GM20431 (cell line): ENCODE data around the gene APOL6.

Source experiments
- in situ Hi-C: fragments of 300-500 bp; cut with MseI, MboI; formaldehyde crosslinking; loops from one replicate; pipeline ENCODE4 v1.15.0; 2020; ENCODE audit warnings: low sequenced_read_pairs; ENCODE audit not compliant: unreplicated experiment

Gene APOL6

DNA sequence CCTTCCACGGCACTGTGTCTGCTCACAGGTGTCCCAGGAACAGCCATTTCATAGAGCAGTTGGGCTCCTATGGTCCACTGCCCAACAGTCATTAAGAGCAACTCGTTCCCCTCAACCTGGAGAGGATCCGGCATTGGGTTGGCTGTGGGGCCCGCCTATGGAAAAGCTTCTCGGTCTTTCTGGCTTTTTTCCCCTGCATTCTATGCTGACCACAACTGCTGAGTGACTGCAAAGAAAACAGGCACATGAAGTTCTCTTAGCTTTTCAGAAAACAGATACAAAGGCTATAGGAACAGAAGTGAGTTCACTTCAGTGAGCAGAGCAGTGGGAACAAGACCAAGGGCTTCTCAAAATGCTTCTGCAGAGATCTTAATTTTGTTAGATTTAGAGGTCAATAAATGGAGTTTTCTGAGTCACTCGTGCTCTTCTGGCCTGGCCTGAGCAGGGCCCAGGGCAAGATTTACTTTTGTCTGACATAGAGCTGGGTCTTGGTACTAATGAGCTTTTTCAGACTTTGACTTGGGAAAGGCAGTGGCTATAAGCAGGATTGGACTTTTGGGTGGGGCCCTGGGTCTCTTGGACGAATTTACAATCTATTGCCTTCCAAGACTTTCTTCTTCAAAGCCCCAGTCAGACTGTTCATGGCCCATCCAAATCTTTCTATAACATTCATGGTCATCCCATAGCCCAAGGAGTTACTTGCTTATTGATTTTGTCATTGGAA lies 55.8 kb downstream of the APOL6 start:
- in situ Hi-C loops = no loop called here

DNA sequence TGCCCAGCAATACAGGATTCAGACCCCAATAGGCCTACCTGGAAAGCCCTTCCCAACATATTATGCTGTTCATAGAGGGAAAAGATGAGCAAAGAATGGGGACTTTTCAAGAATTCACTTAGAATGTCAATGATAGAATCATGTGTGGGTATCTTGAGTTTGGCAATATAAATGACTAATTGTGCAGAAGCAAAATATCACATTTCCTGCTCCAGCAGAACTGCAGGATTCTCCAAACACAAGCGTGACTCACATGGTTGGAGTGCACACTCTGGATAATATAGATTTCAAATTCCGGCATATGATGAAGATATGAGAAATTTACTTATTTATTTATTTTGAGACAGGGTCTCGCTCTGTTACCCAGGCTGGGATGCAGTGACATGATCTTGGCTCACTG lies 56.9 kb downstream of the APOL6 start:
- in situ Hi-C loops = no loop called here

- in situ Hi-C loops = no loop called here
These were observed 60.2 kb downstream of the APOL6 start for GRCh38 chr22:35708453-35708852.

GRCh38 chr22:35708917-35709316 lies 60.7 kb downstream of the APOL6 start:
- in situ Hi-C loops = no loop called here

DNA sequence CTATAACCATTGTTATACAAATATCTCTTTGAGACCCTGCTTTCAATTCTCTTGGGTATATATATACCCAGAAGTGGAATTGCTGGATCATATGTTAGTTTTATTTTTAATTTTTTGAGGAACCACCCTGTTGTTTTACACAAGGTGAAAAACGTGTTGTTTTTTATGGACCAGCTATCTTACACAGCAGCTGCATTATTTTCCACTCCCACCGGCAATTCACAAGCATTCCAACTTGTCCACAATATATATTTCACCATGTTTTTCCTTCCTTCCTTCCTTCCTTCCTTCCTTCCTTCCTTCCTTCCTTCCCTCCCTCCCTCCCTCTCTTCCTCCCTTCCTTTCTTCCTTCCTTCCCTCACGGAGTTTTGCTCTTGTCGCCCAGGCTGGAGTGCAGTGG lies 63.1 kb downstream of the APOL6 start:
- in situ Hi-C loops = no loop called here

DNA sequence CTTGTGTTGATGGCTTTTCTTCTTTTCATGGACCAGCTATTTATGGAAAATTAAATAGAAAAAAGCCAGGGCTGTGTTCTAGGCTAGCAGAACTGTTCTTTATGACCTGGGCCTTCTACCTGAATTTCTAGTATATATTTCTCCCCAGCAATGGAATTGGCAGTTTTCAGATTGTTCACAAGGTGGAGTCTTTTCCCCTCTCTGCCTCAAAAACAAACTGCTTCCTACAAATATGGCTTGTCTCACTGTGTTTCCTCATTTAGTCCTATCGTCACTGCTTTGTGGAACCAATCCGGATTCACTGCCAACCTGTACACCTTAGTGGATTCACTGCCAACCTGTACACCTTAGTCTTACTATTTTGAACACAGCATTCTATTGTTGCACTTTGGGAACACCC lies 64.4 kb downstream of the APOL6 start:
- in situ Hi-C loops = no loop called here

DNA sequence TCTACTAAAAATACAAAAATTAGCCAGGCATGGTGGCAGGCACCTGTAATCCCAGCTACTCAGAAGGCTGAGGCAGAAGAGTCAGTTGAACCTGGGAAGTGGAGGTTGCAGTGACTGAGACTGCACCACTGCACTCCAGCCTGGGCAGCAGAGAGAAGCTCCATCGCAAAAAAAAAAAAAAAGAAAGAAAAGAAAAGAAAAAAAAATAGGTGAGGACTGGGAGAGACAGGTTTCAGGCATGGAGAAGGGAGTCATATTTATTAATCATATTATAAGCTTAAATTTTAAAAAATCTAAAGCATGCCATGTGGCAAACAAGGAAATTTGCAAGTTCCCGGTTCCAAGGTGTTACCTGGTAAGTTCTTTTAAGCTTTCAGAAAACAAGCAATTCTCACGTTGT lies 69.3 kb downstream of the APOL6 start, which contains the start of gene APOL5:
TSS of gene APOL5 (plus strand) at position 301 of the 400 bp plus-strand sequence. CDS start at position 301, 0 bp downstream.
- in situ Hi-C loops = no loop called here
